Measurements from ENCODE around the gene UBA1. TPM values are rescaled to one million over a fixed set of nuclear protein-coding genes. Genes with fewer than 3 reads are reported as not detected.
A peak's percentile ranks its signal among the peaks of the same experiment; 100 is the strongest.

Gene UBA1
- total RNA-seq, 1 experiment from 2014 or later, result 275 TPM

DNA sequence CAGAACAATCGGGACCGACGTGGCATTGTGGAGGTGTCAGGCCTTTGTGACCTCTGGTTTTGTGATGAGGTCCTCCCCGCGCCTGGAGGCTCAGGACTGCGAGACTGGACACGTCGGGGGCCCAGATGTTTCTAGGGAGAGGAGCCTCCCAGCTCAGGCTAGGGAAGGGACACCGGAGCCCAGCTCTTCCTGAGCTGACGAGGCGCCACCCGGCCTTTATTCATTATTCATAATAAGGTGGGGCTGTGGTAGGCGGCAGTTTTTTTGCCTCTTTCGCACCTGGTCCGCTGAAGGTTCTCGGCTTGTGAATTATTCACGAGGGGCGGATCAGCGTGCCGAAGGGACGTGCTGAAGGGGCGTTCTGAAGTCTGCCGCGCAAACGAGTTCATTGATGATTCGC is 2.3 kb upstream of the UBA1 start:
- ChIA-PET POLR2A (interaction anchor here (0.6 to 2.0 kb wide), 3 partner anchors 46 to 865 kb away, joined by 4 to 7 read pairs (median 5); partner anchors contain the start of gene RBM10), CTCF (interaction anchor here (1.0 to 1.7 kb wide), 5 partner anchors 42 to 350 kb away, joined by 3 to 11 read pairs (median 4); partner anchors contain the start of genes NDUFB11 and RBM10), RAD21 (ENCODE audit: low non-redundant PET in 1 of 2, low total read pairs in 2 of 2, uncharacterized antibody in 2 of 2, unreplicated experiment in 2 of 2) (no interaction called here)
- no peaks in the 10 kb centered on the region for H4K20me1 ChIP-seq (ENCODE audit: insufficient read depth)
- peak overlapping the region; percentile 82 for H3K9ac ChIP-seq (ENCODE audit: low read length)
- no peaks in the 10 kb centered on the region for H3K9me3 ChIP-seq (ENCODE audit: control insufficient read depth in 1 of 2, insufficient read depth in 1 of 2, low read depth in 1 of 2, low read length in 2 of 2)
- peaks cover 7 to 26% of the 10 kb centered on the region in 2 experiments; a peak in 3 of 4 replicates for H3K4me1 ChIP-seq (ENCODE audit: control insufficient read depth in 1 of 2, insufficient read depth in 2 of 2, low read length in 2 of 2)
- peak; percentile 12; the same call in 1 of the 2 replicates for ATAC-seq
- peak; percentile 13 for DNase-seq (ENCODE audit: low read depth, low spot score)
- BruUV-seq (replicated peaks), result no TSS peak
- no peaks in the 10 kb centered on the region for H3K27me3 ChIP-seq (ENCODE audit: insufficient read depth, low read length)
- H3K4me3 ChIP-seq (replicated peaks in 1 of 2; ENCODE audit: low read depth in 1 of 2, low read length in 2 of 2), result peak overlapping the region; percentile 67 to 75
- no peaks in the 10 kb centered on the region for H3K36me3 ChIP-seq (ENCODE audit: control insufficient read depth in 1 of 2, insufficient read depth in 2 of 2, low read length in 2 of 2)
- no peaks in the 10 kb centered on the region for H3K9me2 ChIP-seq (ENCODE audit: insufficient read depth)
- no peak overlapping the region for H2AFZ ChIP-seq (ENCODE audit: low read depth, low read length, poor library complexity, severe bottlenecking)
- H3K27ac ChIP-seq (ENCODE audit: low read depth, low read length), result peak overlapping the region; percentile 79
- H3K79me2 ChIP-seq (ENCODE audit: insufficient read depth, low read length), result peaks cover 42% of the 10 kb centered on the region
- TF ChIP-seq ELF1 (IDR thresholded peaks at IDR 0.05; ENCODE audit: borderline replicate concordance, low read depth) (no peak), TCF7L2 (IDR thresholded peaks at IDR 0.05; ENCODE audit: borderline replicate concordance, extremely low read depth, insufficient read depth, insufficient read length) (peak; percentile 27)
- H3K4me2 ChIP-seq (ENCODE audit: low read length), result peak overlapping the region; percentile 82
- intact Hi-C loops (cut with micrococcal nuclease), result loop anchor here (5.0 to 10.0 kb wide), 4 partner anchors 171 to 836 kb away; partner anchors contain the start of gene ZNF41

GRCh38 chrX:47191806-47192401 is 1.7 kb upstream of the UBA1 start:
- Histone ChIP-seq H3K36me3 (ENCODE audit: control insufficient read depth in 1 of 2, insufficient read depth in 2 of 2, low read length in 2 of 2) (peaks cover 0 to 1% of the 10 kb centered on the region in 2 experiments; a peak in 1 of 4 replicates), H3K4me1 (ENCODE audit: control insufficient read depth in 1 of 2, insufficient read depth in 2 of 2, low read length in 2 of 2) (peaks cover 7 to 26% of the 10 kb centered on the region in 2 experiments; a peak in 3 of 4 replicates), H3K4me3 (replicated peaks in 1 of 2; ENCODE audit: low read depth in 1 of 2, low read length in 2 of 2) (peak overlapping the region; percentile 67 to 75), H3K9me2 (ENCODE audit: insufficient read depth) (no peaks in the 10 kb centered on the region), H3K79me2 (ENCODE audit: insufficient read depth, low read length) (peaks cover 48% of the 10 kb centered on the region), H2AFZ (ENCODE audit: low read depth, low read length, poor library complexity, severe bottlenecking) (no peak overlapping the region), H3K27me3 (ENCODE audit: insufficient read depth, low read length) (no peaks in the 10 kb centered on the region), H4K20me1 (ENCODE audit: insufficient read depth) (no peaks in the 10 kb centered on the region), H3K9me3 (ENCODE audit: control insufficient read depth in 1 of 2, insufficient read depth in 1 of 2, low read depth in 1 of 2, low read length in 2 of 2) (no peaks in the 10 kb centered on the region), H3K4me2 (ENCODE audit: low read length) (peak overlapping the region; percentile 82), H3K9ac (ENCODE audit: low read length) (peak overlapping the region; percentile 82), H3K27ac (ENCODE audit: low read depth, low read length) (peak overlapping the region; percentile 79)
- CTCF ChIA-PET, result no interaction called here
- DNase-seq (ENCODE audit: low read depth, low spot score), result no peak
- POLR2A ChIA-PET, result interaction anchor here (0.6 to 2.0 kb wide), 3 partner anchors 47 to 865 kb away, joined by 4 to 7 read pairs (median 5); partner anchors contain the start of gene RBM10
- RAD21 ChIA-PET (ENCODE audit: low non-redundant PET in 1 of 2, low total read pairs in 2 of 2, uncharacterized antibody in 2 of 2, unreplicated experiment in 2 of 2), result interaction anchor here in 1 of 2 experiments (1.1 kb wide), 1 partner anchor 192 kb away, joined by 7 read pairs; no protein-coding TSS in a partner anchor
- no peak for TF ChIP-seq ZFX (IDR thresholded peaks at IDR 0.05)
- no peak for TF ChIP-seq ZNF274 (IDR thresholded peaks at IDR 0.05; ENCODE audit: low read depth, low read length)
- TF ChIP-seq POLR2A (IDR thresholded peaks at IDR 0.05; ENCODE audit: borderline replicate concordance, extremely low read depth, insufficient read depth, insufficient read length), result no peak
- TF ChIP-seq ATF3 (IDR thresholded peaks at IDR 0.05), result no peak
- no peak for TF ChIP-seq POLR2AphosphoS5 (IDR thresholded peaks at IDR 0.05; ENCODE audit: low read depth, low read length)
- TF ChIP-seq TCF7L2 (IDR thresholded peaks at IDR 0.05; ENCODE audit: borderline replicate concordance, extremely low read depth, insufficient read depth, insufficient read length), result no peak
- TF ChIP-seq EZH2 (IDR thresholded peaks at IDR 0.05), result no peak
- TF ChIP-seq SP1 (IDR thresholded peaks at IDR 0.05; ENCODE audit: low read depth), result no peak
- no peak for TF ChIP-seq CEBPB (IDR thresholded peaks at IDR 0.05; ENCODE audit: low read depth)
- no peak for TF ChIP-seq SRF (IDR thresholded peaks at IDR 0.05; ENCODE audit: low read depth)
- no peak for TF ChIP-seq JUND (IDR thresholded peaks at IDR 0.05)
- no peak for TF ChIP-seq MAX (IDR thresholded peaks at IDR 0.05)
- intact Hi-C loops (cut with micrococcal nuclease), result loop anchor here (5.0 to 10.0 kb wide), 4 partner anchors 170 to 835 kb away; partner anchors contain the start of gene ZNF41
- no TSS peak for BruUV-seq (replicated peaks)
- ATAC-seq, result no peak
